ENCODE data around the gene CDH8.
"Not testable (repeated sequence)": the region's sequence is repeated elsewhere in the genome, so short reads cannot be mapped to it uniquely, and the experiment has no call there.

CDH8 gene

GRCh38 chr16:61721544-61721943 lies 314.7 kb downstream of the CDH8 start:
- no peak overlapping the region for H3K27ac ChIP-seq
- no peaks in the 10 kb centered on the region for H4K20me1 ChIP-seq (ENCODE audit: insufficient read depth)
- H3K36me3 ChIP-seq (ENCODE audit: insufficient read depth), result no peaks in the 10 kb centered on the region
- no peak overlapping the region for H3K4me2 ChIP-seq
- H3K9ac ChIP-seq, result no peak overlapping the region
- no peaks in the 10 kb centered on the region for H3K4me1 ChIP-seq (ENCODE audit: low read depth, poor library complexity, severe bottlenecking)
- no peak for TF ChIP-seq CTCF (conservative IDR thresholded peaks at IDR 0.05; ENCODE audit: low read depth, low read length)
- no peak overlapping the region for H2AFZ ChIP-seq (ENCODE audit: low read depth)
- no peak overlapping the region for H3K4me3 ChIP-seq (IDR thresholded peaks at IDR 0.05; ENCODE audit: insufficient read depth, low read depth, low read length)
- no peaks in the 10 kb centered on the region for H3K79me2 ChIP-seq (ENCODE audit: insufficient read depth, low read depth)
- H3K27me3 ChIP-seq (ENCODE audit: insufficient read depth, low read depth), result no peaks in the 10 kb centered on the region

GRCh38 chr16:61715393-61715792 lies 320.8 kb downstream of the CDH8 start:
- Histone ChIP-seq H2AFZ (ENCODE audit: low read depth) (no peak overlapping the region), H3K4me2 (no peak overlapping the region), H3K4me1 (ENCODE audit: low read depth, poor library complexity, severe bottlenecking) (no peaks in the 10 kb centered on the region), H3K9ac (no peak overlapping the region), H3K36me3 (ENCODE audit: insufficient read depth) (no peaks in the 10 kb centered on the region), H3K27ac (no peak overlapping the region), H3K27me3 (ENCODE audit: insufficient read depth, low read depth) (no peaks in the 10 kb centered on the region), H3K4me3 (IDR thresholded peaks at IDR 0.05; ENCODE audit: insufficient read depth, low read depth, low read length) (no peak overlapping the region), H4K20me1 (ENCODE audit: insufficient read depth) (no peaks in the 10 kb centered on the region), H3K79me2 (ENCODE audit: insufficient read depth, low read depth) (no peaks in the 10 kb centered on the region)
- TF ChIP-seq CTCF (conservative IDR thresholded peaks at IDR 0.05; ENCODE audit: low read depth, low read length), result no peak

GRCh38 chr16:61713787-61714186 lies 322.5 kb downstream of the CDH8 start:
- H3K4me1 ChIP-seq (ENCODE audit: low read depth, poor library complexity, severe bottlenecking), result no peaks in the 10 kb centered on the region
- H3K4me3 ChIP-seq (IDR thresholded peaks at IDR 0.05; ENCODE audit: insufficient read depth, low read depth, low read length), result no peak overlapping the region
- no peak overlapping the region for H3K9ac ChIP-seq
- no peaks in the 10 kb centered on the region for H3K36me3 ChIP-seq (ENCODE audit: insufficient read depth)
- H3K79me2 ChIP-seq (ENCODE audit: insufficient read depth, low read depth), result no peaks in the 10 kb centered on the region
- no peaks in the 10 kb centered on the region for H3K27me3 ChIP-seq (ENCODE audit: insufficient read depth, low read depth)
- no peak overlapping the region for H3K4me2 ChIP-seq
- no peak overlapping the region for H2AFZ ChIP-seq (ENCODE audit: low read depth)
- no peak overlapping the region for H3K27ac ChIP-seq
- TF ChIP-seq CTCF (conservative IDR thresholded peaks at IDR 0.05; ENCODE audit: low read depth, low read length), result no peak
- no peaks in the 10 kb centered on the region for H4K20me1 ChIP-seq (ENCODE audit: insufficient read depth)

- H2AFZ ChIP-seq (ENCODE audit: low read depth); H3K9ac ChIP-seq; H4K20me1 ChIP-seq (ENCODE audit: insufficient read depth); H3K27me3 ChIP-seq (ENCODE audit: insufficient read depth, low read depth); H3K27ac ChIP-seq; H3K36me3 ChIP-seq (ENCODE audit: insufficient read depth); H3K4me3 ChIP-seq (IDR thresholded peaks at IDR 0.05; ENCODE audit: insufficient read depth, low read depth, low read length); H3K79me2 ChIP-seq (ENCODE audit: insufficient read depth, low read depth); H3K4me2 ChIP-seq; H3K4me1 ChIP-seq (ENCODE audit: low read depth, poor library complexity, severe bottlenecking): not testable (repeated sequence)
These were observed 336.6 kb downstream of the CDH8 start for GRCh38 chr16:61699640-61700039.

- Histone ChIP-seq H2AFZ (ENCODE audit: low read depth) (no peak overlapping the region), H3K4me2 (no peak overlapping the region), H3K27me3 (ENCODE audit: insufficient read depth, low read depth) (no peaks in the 10 kb centered on the region), H3K79me2 (ENCODE audit: insufficient read depth, low read depth) (no peaks in the 10 kb centered on the region), H3K4me1 (ENCODE audit: low read depth, poor library complexity, severe bottlenecking) (no peaks in the 10 kb centered on the region), H3K4me3 (IDR thresholded peaks at IDR 0.05; ENCODE audit: insufficient read depth, low read depth, low read length) (no peak overlapping the region), H3K27ac (no peak overlapping the region), H4K20me1 (ENCODE audit: insufficient read depth) (no peaks in the 10 kb centered on the region), H3K36me3 (ENCODE audit: insufficient read depth) (no peaks in the 10 kb centered on the region), H3K9ac (no peak overlapping the region)
- no peak for TF ChIP-seq CTCF (conservative IDR thresholded peaks at IDR 0.05; ENCODE audit: low read depth, low read length)
These were observed 351.7 kb downstream of the CDH8 start for GRCh38 chr16:61684541-61684940.
